Measurements from ENCODE around the gene TST. TPM values are rescaled to one million over a fixed set of nuclear protein-coding genes. Genes with fewer than 3 reads are reported as not detected.

TST gene
- total and polyA plus RNA-seq, 2 donors (not counting 3 experiments of a cell fraction or from before 2014, with no cell fraction given): 39.2 to 95.1 TPM

DNA sequence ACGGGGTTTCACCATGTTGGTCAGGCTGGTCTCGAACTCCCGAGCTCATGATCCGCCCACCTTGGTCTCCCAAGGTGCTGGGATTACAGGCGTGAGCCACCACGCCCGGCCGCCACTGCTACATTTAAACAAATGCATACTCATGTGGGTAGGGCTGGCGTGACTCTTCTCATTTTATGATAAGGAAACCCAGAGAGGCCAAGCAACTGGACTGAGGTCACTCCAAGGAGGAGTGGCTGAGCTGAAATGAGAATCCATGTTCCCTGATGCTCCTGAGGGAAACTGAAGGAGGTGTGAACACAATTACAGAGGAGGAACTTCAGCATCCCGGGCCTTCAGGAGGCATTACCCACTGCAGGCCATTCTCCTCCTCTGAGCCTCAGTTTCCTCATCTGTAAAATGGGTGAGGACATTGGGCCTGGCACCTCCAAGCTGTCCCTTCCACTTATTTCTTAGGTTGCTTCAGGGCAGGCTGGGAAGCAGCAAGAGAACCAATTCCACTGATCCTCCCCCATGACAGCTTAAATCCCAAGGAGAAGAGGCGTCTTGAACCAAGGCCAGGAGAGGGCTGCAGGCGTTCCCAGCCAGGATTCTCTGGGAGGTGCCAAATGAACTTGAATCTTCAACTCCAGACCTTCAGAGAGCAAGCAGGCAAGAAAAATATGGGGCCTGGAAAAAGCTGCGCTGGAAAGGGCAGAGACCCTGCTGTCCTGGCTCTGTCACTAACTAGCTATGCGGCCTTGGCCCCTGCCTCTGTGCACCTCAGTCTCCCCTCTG, 2.9 kb downstream of the TST start:
- no peak overlapping the region for H3K27ac ChIP-seq (ENCODE audit: insufficient read depth, low read depth, low read length)
- TF ChIP-seq, protein P1, sequence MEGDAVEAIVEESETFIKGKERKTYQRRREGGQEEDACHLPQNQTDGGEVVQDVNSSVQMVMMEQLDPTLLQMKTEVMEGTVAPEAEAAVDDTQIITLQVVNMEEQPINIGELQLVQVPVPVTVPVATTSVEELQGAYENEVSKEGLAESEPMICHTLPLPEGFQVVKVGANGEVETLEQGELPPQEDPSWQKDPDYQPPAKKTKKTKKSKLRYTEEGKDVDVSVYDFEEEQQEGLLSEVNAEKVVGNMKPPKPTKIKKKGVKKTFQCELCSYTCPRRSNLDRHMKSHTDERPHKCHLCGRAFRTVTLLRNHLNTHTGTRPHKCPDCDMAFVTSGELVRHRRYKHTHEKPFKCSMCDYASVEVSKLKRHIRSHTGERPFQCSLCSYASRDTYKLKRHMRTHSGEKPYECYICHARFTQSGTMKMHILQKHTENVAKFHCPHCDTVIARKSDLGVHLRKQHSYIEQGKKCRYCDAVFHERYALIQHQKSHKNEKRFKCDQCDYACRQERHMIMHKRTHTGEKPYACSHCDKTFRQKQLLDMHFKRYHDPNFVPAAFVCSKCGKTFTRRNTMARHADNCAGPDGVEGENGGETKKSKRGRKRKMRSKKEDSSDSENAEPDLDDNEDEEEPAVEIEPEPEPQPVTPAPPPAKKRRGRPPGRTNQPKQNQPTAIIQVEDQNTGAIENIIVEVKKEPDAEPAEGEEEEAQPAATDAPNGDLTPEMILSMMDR (IDR thresholded peaks at IDR 0.05; ENCODE audit: extremely low read depth in 1 of 2, insufficient read depth in 1 of 2, low read depth in 1 of 2, low read length in 2 of 2): no peak
- no peak for TF ChIP-seq FOS (IDR thresholded peaks at IDR 0.05; ENCODE audit: borderline replicate concordance, insufficient read depth, low read length)
- TF ChIP-seq GATA2 (IDR thresholded peaks at IDR 0.05; ENCODE audit: insufficient read depth, insufficient read length, low read depth, low read length): no peak
- no peak for TF ChIP-seq MYC (IDR thresholded peaks at IDR 0.05; ENCODE audit: low read depth, low read length)
- no peak for TF ChIP-seq JUN (IDR thresholded peaks at IDR 0.05; ENCODE audit: borderline replicate concordance, insufficient read depth, insufficient read length, low read depth)
- no peak for TF ChIP-seq POLR2AphosphoS5 (IDR thresholded peaks at IDR 0.05; ENCODE audit: insufficient read depth, low read depth, low read length)
- TF ChIP-seq MAX (IDR thresholded peaks at IDR 0.05; ENCODE audit: insufficient read depth, insufficient read length): no peak
- TF ChIP-seq EZH2 (IDR thresholded peaks at IDR 0.05; ENCODE audit: borderline replicate concordance, low read depth, low read length, severe bottlenecking): no peak
- TF ChIP-seq POLR2A (IDR thresholded peaks at IDR 0.05; ENCODE audit: low read depth, low read length): no peak
- no peaks in the 10 kb centered on the region for H3K9me3 ChIP-seq (replicated peaks; ENCODE audit: control insufficient read depth, insufficient read depth, low read length)
- intact Hi-C loops (cut with micrococcal nuclease) (no loop called here), dilution Hi-C loops (cut with MboI; ENCODE audit: extremely low pct_ligation_motif_present, low sequenced_read_pairs) (no loop called here)
- no peak overlapping the region for H3K4me2 ChIP-seq (ENCODE audit: insufficient read depth, low read length)
- H3K9ac ChIP-seq (replicated peaks; ENCODE audit: extremely low read depth, insufficient read depth, low read length): no peak overlapping the region
- no TSS peak for BruUV-seq (replicated peaks)
- DNase-seq (ENCODE audit: low read depth, low spot score) (no peak), FAIRE-seq (no peak)
- POLR2A ChIA-PET: no interaction called here
- no peak overlapping the region for H3K4me3 ChIP-seq (replicated peaks in 1 of 3; ENCODE audit: insufficient read depth in 1 of 3, low read depth in 1 of 3, low read length in 3 of 3)
- H4K20me1 ChIP-seq (replicated peaks; ENCODE audit: control insufficient read depth, extremely low read depth, insufficient read depth, low read length): no peaks in the 10 kb centered on the region
- H3K27me3 ChIP-seq (ENCODE audit: control insufficient read depth in 2 of 2, insufficient read depth in 2 of 2, low read length in 2 of 2): no peaks in the 10 kb centered on the region
- H3K79me2 ChIP-seq (ENCODE audit: control insufficient read depth, insufficient read depth, low read length): peaks cover 24% of the 10 kb centered on the region
- CTCF ChIA-PET: interaction anchor here (1.0 kb wide), 1 partner anchor 27 kb away, joined by 3 read pairs; no protein-coding TSS in a partner anchor
- peaks cover 2 to 6% of the 10 kb centered on the region in 2 experiments for H3K36me3 ChIP-seq (ENCODE audit: control insufficient read depth in 2 of 2, extremely low read depth in 1 of 2, insufficient read depth in 2 of 2, low read length in 2 of 2)
- H2AFZ ChIP-seq (ENCODE audit: low read depth, low read length): no peak overlapping the region
- no peaks in the 10 kb centered on the region for H3K9me1 ChIP-seq (replicated peaks; ENCODE audit: control insufficient read depth, extremely low read depth, insufficient read depth, low read length)
- peaks cover 12% of the 10 kb centered on the region for H3K4me1 ChIP-seq (ENCODE audit: control insufficient read depth, extremely low read depth, insufficient read depth, low read length)
